DMS79 treated with DMSO at 0.1 percent for 48 hours (cell line): ENCODE measurements around the gene MAMDC4.
A peak's percentile ranks its signal among the peaks of the same experiment; 100 is the strongest.
"Not testable (repeated sequence)": the region's sequence is repeated elsewhere in the genome, so short reads cannot be mapped to it uniquely, and the experiment has no call there.

Experiments
- DNase-seq: peaks from one replicate; lab custom pipeline; 2025; lab: John Stamatoyannopoulos, UW

MAMDC4 gene

DNA sequence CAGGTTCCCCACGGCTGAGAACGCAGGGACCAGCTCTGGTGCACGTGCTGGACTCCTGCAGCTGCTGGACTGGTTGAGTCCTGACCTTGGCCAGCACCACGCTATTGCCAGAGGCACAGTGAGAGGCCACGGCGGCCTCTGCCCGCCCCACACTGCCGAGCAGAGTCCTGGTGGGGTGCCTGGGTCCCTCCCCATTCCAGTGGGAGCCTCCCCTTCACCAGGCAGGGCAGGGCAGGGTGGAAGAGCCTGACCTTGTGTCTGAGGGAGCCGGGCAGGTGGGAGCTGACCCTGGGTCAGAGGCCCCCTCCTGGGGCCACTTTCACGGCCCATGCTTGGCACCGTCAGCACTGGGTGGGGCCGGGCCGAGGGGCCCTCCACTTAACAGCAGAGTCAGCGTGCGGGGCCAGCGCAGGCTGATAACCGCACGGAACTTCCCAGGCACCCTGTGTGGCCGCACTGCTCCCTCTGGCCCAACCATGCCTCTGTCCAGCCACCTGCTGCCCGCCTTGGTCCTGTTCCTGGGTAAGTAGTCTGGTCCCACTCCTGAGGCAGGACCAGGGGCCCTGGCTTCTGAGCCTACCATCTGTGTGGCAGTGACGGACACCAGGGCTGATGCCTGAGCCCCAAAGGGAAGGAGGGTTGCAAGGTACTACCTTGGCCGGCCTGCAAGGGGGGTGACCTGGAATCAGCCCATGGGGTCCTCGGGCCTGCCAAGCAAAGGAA, at the start of gene MAMDC4:
TSS of gene MAMDC4 (plus strand) at position 406 of the 723 bp plus-strand sequence. CDS start at position 477, 71 bp downstream.
- no peak for DNase-seq

DNA sequence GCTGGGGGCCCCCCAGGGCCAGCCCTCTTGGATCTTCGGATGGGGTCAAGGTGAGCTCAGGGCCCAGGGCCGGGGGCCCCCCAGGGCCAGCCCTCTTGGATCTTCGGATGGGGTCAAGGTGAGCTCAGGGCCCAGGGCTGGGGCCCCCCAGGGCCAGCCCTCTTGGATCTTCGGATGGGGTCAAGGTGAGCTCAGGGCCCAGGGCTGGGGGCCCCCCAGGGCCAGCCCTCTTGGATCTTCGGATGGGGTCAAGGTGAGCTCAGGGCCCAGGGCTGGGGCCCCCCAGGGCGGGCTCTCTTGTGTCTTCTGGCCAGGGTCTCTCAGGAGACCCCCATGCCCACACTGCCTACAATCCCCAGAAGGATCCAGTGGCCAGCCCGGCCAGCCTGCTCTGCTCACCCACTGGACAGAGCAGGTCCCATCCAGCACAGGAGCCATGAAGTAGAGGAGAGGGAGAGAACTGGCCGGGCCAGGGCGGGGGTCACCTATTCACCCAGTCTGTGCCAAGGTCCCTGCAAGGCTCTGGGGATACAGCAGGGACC, 49.1 kb upstream of the MAMDC4 start:
- not testable (repeated sequence) for DNase-seq

- no peak for DNase-seq
Measured at GRCh38 chr9:136803551-136804508, 48.3 kb upstream of the MAMDC4 start.

DNA sequence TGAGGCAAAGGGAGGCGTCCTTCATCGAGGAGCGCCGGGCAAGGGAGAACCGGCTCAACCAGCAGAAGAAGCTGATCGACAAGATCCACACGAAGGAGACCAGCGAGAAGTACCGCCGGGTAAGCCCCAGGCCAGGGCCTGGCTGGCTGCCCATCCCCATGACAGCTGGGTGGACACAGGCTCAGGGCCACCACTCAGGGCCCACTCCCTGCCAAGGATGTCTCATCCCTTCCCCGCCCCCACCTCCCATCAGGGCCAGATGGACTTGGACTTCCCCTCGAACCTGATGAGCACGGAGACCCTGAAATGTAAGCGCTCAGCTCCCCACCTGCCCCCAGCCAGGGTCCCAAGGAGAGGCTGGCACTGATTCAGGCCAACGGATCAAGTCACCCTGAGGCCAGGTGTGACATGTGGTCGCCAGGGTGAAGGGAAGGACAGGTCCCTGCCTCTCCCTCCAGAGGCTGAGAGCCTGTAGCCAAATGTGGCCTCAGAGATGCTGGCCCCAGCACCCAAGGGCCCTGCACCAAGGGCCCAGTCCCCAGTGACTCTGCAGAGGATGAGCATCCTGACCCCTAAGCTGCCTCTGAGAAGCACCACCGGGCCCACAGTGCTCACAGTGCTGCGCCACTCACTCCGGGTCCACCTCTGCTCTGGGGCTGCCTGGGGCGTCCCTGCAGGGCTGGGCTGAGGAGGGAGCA, 47.5 kb upstream of the MAMDC4 start:
- no peak for DNase-seq

GRCh38 chr9:136805207-136805740, 46.9 kb upstream of the MAMDC4 start:
- peak; percentile 10 for DNase-seq

- DNase-seq = no peak
Measured at GRCh38 chr9:136806067-136806466, 46.1 kb upstream of the MAMDC4 start.

- no peak for DNase-seq
Measured at GRCh38 chr9:136806631-136807201, 45.4 kb upstream of the MAMDC4 start.

- DNase-seq = peak; percentile 82
Measured at GRCh38 chr9:136807281-136808074, 44.7 kb upstream of the MAMDC4 start, which contains the start of gene RABL6. TSS of gene RABL6 (plus strand) at chr9:136807948. CDS start at chr9:136808197, 249 bp downstream.

DNA sequence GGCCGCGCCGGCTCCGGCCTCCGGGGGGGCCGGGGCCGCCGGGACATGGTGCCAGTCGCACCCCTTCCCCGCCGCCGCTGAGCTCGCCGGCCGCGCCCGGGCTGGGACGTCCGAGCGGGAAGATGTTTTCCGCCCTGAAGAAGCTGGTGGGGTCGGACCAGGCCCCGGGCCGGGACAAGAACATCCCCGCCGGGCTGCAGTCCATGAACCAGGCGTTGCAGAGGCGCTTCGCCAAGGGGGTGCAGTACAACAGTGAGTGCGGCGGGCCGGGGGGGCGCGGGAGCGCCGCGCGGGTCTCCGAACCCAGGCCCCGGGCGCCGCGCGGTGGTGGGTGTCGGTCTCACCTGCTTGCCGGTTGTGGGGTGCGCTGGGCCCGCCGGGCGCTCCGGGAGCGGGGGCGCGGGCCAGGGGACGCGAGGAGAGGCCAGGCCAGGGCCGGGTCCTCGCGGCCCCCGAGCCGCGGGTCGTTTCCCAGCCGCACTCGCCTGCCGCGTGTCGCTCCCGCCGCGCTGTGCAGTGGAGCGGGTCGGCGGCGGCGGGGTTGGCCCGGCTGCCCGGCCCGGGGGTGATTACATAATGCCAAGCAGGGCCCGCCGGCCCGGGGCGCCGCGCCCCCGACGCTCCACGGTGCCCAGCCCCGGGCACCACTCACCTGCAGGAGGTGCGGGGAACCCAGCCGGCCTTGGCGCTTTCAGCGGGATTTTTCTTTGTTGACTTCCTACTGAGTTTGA, 43.9 kb upstream of the MAMDC4 start:
- no peak for DNase-seq

GRCh38 chr9:136808806-136809158, 43.4 kb upstream of the MAMDC4 start:
- peak; percentile 32 for DNase-seq

DNA sequence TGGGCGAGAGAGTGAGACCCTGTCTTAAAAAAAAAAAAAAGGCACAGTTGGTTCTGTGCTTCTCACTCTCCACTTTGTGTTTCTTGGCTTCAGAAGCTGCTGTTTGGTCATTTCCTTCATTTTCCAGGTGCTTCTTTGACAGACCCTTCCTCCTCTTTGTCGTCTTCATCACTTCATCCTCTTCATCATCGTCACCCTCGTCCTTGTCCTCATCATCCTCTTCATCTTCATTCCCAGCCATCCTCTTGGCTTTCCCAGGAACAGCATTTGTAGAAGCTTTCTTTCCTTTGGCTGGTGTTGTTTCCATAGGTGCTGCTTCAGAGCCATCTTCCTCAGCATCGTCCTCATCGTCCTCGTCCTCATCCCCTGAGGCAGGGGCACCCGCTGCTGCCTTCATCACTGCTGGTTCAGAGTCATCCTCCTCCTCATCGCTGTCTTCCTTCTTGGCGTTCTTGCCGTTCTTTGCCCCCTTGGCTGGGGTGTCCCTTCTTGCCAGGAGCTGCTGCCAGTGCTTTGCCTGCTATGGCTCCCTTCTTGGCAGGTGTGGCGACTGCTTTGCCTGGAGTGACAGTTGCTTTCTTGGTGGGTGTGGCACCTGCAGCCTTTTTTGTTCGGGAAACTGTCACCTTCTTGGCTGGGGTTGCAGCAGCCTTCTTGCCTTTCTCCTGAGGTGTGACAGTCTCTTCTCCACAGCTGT, 37.3 kb upstream of the MAMDC4 start:
- DNase-seq = no peak

- DNase-seq = no peak
Measured at GRCh38 chr9:136815422-136815782, 36.7 kb upstream of the MAMDC4 start.

GRCh38 chr9:136820971-136821825, 30.9 kb upstream of the MAMDC4 start:
- no peak for DNase-seq

DNA sequence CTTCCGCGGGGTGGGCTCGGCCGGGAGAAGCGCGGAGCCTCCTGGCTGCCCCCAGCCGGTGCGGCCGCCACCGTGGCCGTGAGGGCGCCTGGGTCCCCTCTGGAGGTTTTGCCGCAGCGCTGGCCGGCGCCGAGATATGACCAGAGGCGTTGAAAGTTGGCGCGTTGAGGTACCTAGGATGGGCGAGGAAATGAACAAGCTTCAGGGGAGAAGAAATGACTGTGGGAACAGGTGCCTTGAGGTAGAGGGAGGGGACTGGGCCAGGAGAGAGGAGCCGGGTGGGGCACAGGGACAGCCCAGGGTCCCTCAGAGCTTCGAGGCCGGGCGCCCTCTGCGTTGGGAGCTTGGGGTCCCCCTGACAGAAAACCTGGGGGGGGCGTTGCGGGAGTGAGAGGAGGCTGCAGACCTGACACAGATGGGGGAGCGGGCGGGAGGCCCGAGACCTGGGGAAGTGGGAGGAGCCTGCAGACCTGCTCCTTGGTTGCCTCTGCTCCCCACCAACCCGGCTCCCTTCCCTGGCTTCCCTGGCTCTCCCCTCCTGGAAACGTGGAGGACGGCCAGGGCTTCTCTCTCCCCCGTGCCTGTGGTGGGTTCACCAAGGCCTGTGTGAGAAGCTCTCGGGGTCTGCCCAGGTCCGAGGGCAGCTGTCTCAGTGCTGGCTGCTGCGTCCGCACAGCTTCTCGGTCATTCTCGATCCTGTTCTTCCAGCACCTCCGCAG, 30.2 kb upstream of the MAMDC4 start:
- no peak for DNase-seq

GRCh38 chr9:136823136-136824046, 28.8 kb upstream of the MAMDC4 start:
- DNase-seq = peak; percentile 58

DNA sequence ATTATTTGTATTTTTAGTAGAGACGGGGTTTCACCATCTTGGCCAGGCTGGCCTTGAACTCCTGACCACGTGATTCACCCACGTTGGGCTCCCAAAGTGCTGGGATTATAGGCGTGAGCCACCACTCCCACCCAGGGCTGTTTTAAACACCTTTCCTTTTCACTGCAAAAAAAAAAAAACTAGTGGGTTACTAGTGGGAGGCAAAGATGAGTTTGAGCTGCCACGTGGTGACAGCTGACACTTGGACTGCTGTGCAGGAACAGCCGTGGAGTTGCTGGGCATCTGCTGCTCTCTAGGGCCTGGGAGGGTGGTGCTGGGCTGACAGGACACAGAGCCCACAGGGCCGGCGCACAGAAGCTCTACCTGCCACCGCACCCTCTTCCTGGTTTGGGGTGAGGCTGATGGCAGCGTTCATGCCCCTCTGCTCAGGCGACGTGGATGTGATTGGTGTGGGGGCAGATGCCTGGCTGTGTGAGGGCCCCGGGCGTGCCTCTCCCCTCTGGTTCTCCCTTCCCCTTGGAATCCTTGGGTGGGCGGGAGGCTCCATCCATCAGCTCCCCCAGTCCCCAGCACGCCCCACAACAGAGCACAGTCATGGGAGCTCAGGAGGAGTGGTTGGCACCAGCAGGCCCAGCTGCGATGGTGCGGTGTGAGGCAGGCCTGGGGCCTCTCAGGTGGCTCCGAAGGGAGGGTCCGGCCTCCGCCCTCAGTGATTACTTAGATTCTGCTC, 27.5 kb upstream of the MAMDC4 start:
- DNase-seq = no peak
